ENCODE results near the gene MEF2C. TPM values are rescaled to one million over a fixed set of nuclear protein-coding genes. Genes with fewer than 3 reads are reported as not detected.

Gene MEF2C
- total RNA-seq, 1 experiment from 2014 or later: 9.9 TPM

- intact Hi-C loops (cut with micrococcal nuclease; ENCODE audit: unreplicated experiment): no loop called here
- in situ Hi-C loops (cut with HindIII; ENCODE audit: low pct_unique_long_range_greater_than_20kb, low sequenced_read_pairs): no loop called here
- Histone ChIP-seq H3K4me1 (ENCODE audit: control insufficient read depth, insufficient read depth, low read length) (peaks cover 10% of the 10 kb centered on the region), H3K4me3 (ENCODE audit: low read depth in 2 of 2, low read length in 2 of 2) (no peak overlapping the region), H3K27ac (ENCODE audit: low read length) (peak overlapping the region; percentile 34; the same call in 1 of the 2 replicates), H3K36me3 (ENCODE audit: control insufficient read depth, insufficient read depth, low read length) (no peaks in the 10 kb centered on the region), H3K27me3 (ENCODE audit: control insufficient read depth, insufficient read depth, low read length) (no peaks in the 10 kb centered on the region), H3K9me3 (ENCODE audit: control insufficient read depth, insufficient read depth, low read depth, low read length) (no peaks in the 10 kb centered on the region)
- no peak for TF ChIP-seq REST (IDR thresholded peaks at IDR 0.05; ENCODE audit: insufficient read depth in 1 of 2, low read depth in 2 of 2, low read length in 1 of 2)
- no peak for TF ChIP-seq CTCF (IDR thresholded peaks at IDR 0.05)
- no peak for TF ChIP-seq SIN3A (IDR thresholded peaks at IDR 0.05; ENCODE audit: borderline replicate concordance, insufficient read depth, low read depth, low read length)
- TF ChIP-seq TCF7L2 (IDR thresholded peaks at IDR 0.05; ENCODE audit: low read depth, low read length): no peak
- no peak for TF ChIP-seq POLR2AphosphoS5 (IDR thresholded peaks at IDR 0.05; ENCODE audit: low read depth, low read length)
- ChIA-PET POLR2A (no interaction called here), CTCF (no interaction called here)
- ATAC-seq: no peak
- no TSS peak for BruUV-seq (replicated peaks)
- DNase-seq (ENCODE audit: low read depth, low spot score): no peak
Observed at GRCh38 chr5:88732181-88732633, 150.8 kb downstream of the MEF2C start.

- no peak for DNase-seq (ENCODE audit: low read depth, low spot score)
- Histone ChIP-seq H3K27ac (ENCODE audit: low read length) (no peak overlapping the region; the same call in 1 of the 2 replicates), H3K9me3 (ENCODE audit: control insufficient read depth, insufficient read depth, low read depth, low read length) (no peaks in the 10 kb centered on the region), H3K36me3 (ENCODE audit: control insufficient read depth, insufficient read depth, low read length) (no peaks in the 10 kb centered on the region), H3K4me3 (ENCODE audit: low read depth in 2 of 2, low read length in 2 of 2) (no peak overlapping the region), H3K4me1 (ENCODE audit: control insufficient read depth, insufficient read depth, low read length) (peaks cover 10% of the 10 kb centered on the region), H3K27me3 (ENCODE audit: control insufficient read depth, insufficient read depth, low read length) (no peaks in the 10 kb centered on the region)
- no peak for TF ChIP-seq POLR2AphosphoS5 (IDR thresholded peaks at IDR 0.05; ENCODE audit: low read depth, low read length)
- TF ChIP-seq REST (IDR thresholded peaks at IDR 0.05; ENCODE audit: insufficient read depth in 1 of 2, low read depth in 2 of 2, low read length in 1 of 2): no peak
- TF ChIP-seq TCF7L2 (IDR thresholded peaks at IDR 0.05; ENCODE audit: low read depth, low read length): no peak
- no peak for TF ChIP-seq SIN3A (IDR thresholded peaks at IDR 0.05; ENCODE audit: borderline replicate concordance, insufficient read depth, low read depth, low read length)
- peak; percentile 52; the same call in 1 of the 2 replicates for TF ChIP-seq CTCF (IDR thresholded peaks at IDR 0.05)
- ChIA-PET CTCF (interaction anchor here (0.7 to 1.3 kb wide), 2 partner anchors 22 to 155 kb away, joined by 3 to 7 read pairs; no protein-coding TSS in a partner anchor), POLR2A (interaction anchor here (0.6 kb wide), 1 partner anchor 34 kb away, joined by 6 read pairs; no protein-coding TSS in a partner anchor)
- in situ Hi-C loops (cut with HindIII; ENCODE audit: low pct_unique_long_range_greater_than_20kb, low sequenced_read_pairs) (no loop called here), intact Hi-C loops (cut with micrococcal nuclease; ENCODE audit: unreplicated experiment) (loop anchor here (2.0 to 5.0 kb wide), 3 partner anchors 153 to 1657 kb away; partner anchors contain the start of gene MEF2C)
- ATAC-seq: no peak
- BruUV-seq (replicated peaks): no TSS peak
Observed at GRCh38 chr5:88729829-88730182, 153.2 kb downstream of the MEF2C start.
